GM21529 (cell line): ENCODE measurements around the gene WDFY2.
A peak's percentile ranks its signal among the peaks of the same experiment; 100 is the strongest.

Experiments
- ATAC-seq: cut with Tn5 transposase; IDR thresholded peaks from one replicate; pipeline ENCODE4 v1.9.1; 2021; ENCODE audit not compliant: unreplicated experiment

The WDFY2 gene

DNA sequence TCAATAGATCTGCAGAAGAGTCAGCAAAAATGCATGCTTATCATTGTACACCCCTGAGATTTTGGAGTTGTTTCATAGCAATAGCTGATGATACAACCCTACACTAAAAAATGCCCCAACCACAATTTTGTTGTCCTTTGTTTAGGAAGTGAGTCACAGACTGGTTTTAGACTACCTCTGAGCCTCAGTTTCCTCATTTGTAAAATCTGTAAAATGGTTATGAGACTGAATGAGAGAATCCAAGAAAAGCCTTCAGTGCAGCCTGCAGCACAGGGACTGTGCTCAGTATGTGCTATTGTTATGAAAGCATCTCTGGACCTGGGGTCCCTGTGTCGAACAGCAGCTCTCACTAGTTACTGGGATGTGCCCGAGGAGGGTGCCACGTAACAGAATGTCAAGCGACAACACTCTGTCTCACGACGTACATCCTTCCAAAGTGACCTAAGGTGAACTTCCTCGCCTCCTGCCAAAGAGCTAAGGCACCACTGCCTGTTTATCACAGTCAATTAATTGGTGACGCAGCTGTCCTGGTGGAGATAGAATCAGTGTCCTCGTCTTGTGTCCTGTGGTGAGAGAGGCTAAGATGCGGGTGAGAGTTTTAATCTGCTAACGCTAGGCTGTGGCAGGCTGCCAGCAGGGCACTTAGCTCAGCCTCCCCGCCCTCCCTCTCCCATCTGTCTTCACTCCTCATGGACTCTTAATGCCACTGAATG lies 201.6 kb downstream of the WDFY2 start:
- no peak for ATAC-seq

DNA sequence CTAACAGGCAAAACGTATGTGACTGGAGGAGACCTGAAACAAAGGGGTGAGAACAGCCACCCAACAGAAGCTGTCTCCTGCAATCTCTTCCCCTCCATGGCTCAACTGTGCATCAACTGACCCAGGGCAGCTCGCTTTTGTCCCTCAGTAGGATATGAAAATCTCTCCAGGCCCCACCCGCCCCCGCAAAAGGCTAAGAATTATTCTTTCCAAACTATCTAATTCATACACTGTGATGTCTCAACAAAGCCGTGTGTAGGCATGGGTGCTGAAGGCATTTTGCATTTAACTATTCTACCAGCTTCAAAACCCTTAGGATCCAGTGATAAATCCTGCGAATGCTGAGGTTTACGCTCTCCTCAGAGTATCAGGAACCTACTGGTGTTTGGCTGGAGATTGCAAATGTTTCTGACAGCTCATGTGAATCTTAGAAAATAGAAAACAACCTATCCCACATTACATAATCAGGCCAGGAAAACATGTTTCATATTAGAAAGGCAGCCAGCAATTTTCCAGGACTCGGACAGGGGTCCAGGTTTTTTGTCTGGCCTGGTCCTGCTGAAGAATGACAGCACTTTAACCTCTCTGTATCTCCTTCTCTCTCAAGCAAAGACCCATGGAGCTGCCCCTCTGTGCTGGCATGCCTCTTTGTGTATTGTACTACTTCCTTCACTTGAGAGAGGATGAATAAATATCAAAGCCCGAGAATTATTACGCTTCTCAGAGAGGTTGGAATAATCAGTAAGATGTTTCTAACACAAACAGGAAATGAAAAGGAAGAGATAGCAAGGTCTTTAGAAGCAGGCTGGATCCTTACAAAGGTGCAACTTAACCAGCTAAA lies 202.4 kb downstream of the WDFY2 start:
- ATAC-seq = no peak

DNA sequence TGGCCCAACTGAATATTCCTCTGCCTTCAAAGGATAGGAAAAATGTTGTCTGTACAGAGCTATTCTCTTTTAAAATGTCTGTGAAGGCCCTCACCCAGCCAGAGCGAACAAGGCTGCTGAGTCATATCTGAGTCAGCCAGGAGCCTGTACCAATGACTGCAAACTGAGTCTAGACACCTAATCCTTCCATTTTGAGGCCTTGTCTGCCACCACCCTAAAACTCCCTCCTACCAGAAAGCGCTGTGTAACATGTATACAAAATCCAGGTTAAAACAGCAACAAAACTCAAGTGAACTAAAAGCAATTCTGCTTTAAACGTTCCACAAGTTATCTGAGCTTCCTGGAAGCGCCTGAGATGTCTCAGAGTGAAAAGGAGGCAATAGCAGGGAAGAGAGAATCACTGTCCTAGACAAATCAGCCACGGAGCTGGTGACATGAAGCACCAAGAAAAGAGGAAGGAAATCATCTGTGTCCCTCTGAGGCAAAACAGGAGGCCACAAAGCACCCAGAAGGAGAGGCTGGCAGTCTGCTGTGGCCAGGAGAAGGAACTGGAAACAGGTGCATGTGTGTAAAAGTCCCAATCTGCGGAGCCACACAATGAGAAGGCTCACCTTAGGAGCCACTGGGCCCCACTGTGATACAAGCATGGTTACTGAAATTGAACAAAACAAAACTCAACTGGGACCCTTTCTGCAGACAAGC lies 209.5 kb downstream of the WDFY2 start:
- peak; percentile 70 for ATAC-seq

DNA sequence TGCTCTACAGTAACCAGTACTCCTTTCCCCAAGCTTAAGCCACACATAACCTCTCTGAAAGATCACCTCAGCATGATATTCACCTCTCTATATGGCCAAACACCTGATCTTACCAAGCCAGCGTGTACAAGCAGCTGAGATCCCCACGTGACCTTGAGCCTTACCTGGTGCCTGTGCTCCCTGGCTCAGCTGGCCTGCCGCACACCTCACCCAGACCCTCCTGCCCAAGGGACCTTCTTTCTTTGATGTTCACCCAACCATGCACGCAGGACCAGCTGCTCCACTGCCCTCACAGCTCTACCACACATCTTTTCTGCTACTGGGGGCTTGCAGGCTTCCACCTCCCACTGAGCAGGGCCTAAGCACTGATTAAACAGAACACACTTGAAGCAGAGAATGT lies 210.7 kb downstream of the WDFY2 start:
- no peak for ATAC-seq

DNA sequence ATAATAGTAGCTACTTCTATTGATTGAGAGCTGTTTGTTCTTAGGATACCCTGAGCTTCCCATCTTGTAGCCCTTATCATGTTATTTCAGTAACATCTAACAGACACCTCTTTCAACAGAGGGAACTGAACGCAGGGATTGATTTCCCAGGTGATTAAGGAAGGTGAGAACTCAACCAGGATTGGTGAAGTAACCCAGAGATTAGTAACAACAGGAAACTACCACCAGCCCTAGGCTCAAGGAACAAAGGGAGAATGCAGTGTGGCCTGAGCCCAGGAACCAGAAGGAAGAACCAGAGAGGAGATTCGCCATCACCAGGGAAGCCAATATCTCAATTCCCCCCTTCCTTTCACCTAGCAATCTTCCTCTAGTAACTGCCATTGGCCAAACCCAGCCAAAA lies 211.2 kb downstream of the WDFY2 start:
- ATAC-seq = no peak

DNA sequence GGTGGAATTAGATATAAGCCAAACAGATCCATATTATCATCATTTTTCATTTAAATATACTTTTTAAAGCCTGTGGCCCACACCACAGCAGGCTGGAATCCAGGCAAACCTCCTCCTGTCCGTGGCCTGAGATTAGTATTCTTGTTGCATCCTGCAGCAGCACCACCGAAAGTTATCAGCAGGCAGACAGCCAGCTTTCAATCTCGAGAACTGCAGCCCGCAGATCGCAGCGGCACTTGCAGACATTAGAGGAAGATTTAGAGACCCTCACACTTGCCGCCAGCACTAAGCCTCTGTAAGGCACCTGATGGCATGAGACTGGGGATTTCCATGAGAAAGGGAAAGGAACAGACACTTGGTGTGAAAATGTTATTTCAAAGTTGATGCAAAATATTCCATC lies 212.3 kb downstream of the WDFY2 start:
- no peak for ATAC-seq

DNA sequence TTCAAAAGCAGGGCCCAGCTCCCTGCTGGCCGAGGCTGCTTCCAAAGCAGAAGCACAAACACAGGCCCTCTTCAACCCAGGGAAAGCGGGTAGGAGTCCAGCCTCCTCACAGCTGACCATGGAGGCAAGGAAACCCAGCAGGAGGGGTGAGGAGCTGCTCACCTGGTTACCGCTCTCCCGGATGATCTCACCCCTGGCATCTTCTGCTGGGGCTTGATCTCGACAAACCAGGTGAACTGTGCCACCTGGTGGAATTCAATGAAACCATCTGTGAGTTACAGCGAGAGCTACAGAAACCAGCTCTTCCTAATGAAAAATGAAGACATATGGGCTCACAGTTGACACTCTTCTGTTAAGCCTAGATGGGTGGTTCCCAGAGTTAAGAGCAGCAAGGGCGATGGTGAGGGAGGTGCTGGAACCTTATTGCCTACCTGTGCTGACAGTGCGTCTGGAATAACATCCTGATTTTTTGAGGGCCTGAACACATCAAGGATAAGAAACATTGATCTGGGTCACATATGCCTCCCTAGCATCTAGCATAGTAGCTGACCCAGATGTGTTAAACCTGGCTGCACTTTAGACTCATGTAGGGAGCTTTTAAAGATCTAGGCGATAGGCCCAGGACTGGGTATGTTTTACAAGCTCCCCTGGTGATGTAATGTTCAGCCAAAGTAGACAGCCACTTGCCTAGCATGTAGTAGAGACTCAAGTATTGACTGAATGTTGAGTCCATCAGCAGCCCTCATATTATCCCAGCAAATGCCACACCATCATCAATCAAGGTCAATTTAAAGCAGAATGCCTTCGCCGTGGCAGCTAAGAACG lies 213.6 kb downstream of the WDFY2 start:
- ATAC-seq = peak; percentile 50

DNA sequence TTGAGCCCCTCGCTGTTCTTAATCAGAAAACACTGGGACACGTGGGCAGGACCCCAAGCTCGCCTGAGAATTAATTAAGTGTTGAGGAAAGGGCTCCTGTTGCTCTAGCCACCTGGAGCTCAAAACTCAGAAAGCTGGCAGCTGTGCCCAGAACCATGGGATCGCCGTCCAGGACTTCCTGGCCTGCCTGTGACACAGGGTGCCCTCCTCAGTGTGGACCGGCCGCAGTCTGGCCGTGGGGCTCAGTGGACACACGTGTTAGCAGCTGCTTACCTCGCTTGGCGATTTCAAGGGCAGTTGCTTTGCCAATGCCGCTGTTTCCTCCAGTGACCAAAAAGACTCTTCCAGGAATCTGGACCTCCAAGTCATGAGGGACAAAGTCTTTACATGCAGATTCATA lies 215.0 kb downstream of the WDFY2 start:
- no peak for ATAC-seq

DNA sequence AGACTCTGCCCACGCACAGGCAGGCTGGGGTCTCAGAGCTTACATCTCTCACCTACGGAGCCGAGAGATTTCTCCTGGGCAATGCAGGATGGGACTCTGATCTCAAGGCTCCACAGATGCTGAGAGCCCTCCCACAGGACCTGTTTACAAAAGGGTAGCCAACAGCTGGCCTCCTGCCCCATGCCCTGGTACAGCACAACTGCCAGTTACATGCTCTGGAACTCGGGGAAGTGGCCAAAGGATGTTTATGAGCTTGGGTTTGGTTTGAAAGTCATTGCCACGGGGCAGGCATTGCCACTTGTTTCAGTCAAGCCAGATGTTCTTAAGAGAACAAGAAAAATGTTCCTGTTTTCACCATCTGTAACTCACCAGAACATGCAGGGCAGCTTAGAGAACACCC lies 216.2 kb downstream of the WDFY2 start:
- no peak for ATAC-seq

DNA sequence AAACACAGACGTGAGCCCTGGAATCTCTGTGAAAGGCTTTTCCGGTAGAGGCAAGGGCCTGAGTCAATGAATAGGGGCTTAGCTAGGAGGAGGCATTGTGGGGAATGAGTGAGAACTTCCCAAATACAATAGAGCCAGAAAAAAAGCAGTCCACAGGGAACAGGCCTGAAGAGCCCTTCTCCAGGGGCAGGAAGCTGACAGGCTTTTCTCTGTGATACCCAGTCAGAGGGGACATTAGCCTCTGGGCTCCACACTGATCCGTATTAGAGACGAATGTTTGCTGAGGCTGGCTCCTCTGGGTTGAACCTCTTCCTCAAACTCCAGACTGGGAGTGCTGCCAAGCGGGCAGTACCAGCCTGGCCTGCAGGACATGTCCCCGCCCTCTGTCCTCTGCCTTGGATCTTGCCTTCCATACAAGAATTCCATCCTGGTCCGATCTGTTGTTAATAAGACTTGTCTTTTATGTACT lies 217.4 kb downstream of the WDFY2 start:
- ATAC-seq = no peak

DNA sequence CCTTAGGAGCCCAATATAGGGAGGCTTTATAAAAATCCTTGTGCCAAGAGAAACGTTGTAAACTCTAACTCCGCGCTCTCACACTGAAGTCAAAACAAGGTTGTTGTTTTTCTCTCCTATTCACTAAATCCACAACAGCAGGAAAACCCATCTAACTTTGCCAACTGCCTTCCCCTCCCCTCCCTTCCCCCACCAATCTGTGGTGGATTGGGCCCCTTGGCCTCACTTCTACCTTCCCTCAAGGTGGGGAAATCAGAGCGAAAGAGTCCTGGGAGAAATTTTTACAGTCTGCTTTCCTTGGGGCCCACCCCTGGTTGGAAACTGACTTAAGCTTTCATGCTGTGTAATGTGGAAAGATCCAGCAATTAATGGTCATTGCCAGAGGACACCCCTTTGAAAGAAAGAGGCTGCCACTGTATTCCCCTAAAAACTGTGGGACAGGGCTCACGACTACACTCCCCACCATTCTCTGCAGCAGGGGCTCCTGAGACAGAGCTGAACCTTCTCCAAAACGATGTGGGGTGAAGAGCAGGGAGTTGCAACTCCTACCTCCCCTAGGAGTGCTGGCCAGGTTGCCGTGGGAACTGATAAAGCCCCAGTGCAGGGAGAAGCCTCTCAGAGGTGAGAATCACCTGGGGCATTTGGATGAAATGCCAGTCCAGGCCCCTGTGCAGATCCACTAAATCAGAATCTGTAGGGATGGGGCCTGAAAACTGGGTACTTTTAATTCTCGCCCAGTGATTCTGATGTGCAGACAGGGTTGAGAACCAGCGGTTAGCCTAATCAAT lies 218.6 kb downstream of the WDFY2 start:
- ATAC-seq = peak; percentile 1

DNA sequence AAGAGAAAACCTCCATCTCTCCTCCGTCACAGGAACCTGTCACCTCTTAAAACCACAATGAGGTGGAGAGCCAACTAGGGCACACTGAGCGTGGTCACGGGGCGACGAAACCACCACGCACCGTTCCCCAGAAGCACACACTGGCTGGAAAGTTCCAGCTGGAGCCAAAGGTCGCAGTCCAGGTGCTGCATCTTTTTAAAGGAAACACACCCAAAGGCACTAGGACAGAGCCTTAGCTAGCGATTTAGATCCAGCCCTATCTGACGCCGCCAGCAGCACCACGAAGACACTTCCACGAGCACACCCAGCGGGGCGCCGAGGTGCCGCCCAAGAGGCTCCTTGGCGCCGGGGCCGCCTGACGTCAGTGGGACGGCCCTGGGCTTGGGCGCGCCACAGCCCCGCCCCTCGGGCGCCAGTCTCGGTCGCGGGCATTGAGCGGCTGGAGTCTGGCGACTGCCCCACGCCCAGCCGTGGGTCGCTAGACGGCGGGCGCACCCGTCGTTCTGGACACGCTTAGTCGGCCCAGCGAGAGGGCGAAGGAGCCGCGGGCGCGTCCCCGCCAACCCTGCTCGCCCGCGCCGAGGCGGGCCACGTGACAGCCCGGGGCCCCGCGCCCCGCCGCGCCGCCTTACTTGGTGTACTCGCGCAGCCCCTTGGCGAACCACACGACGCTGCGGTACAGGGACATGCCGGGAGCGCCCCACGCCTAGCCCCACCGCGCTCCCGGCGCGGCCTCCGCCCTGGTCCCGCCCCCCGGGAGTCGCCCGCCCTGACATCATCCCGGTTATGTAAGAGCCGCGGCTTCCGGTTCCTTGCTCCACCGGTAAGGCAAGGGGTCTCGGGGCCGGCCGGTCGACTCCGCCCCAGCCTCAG lies 219.4 kb downstream of the WDFY2 start, which contains the start of gene DHRS12:
DHRS12 (minus strand) TSS at position 742 of the 873 bp plus-strand sequence. CDS start 4,504 bp downstream, outside the sequence.
- peak; percentile 89 for ATAC-seq

DNA sequence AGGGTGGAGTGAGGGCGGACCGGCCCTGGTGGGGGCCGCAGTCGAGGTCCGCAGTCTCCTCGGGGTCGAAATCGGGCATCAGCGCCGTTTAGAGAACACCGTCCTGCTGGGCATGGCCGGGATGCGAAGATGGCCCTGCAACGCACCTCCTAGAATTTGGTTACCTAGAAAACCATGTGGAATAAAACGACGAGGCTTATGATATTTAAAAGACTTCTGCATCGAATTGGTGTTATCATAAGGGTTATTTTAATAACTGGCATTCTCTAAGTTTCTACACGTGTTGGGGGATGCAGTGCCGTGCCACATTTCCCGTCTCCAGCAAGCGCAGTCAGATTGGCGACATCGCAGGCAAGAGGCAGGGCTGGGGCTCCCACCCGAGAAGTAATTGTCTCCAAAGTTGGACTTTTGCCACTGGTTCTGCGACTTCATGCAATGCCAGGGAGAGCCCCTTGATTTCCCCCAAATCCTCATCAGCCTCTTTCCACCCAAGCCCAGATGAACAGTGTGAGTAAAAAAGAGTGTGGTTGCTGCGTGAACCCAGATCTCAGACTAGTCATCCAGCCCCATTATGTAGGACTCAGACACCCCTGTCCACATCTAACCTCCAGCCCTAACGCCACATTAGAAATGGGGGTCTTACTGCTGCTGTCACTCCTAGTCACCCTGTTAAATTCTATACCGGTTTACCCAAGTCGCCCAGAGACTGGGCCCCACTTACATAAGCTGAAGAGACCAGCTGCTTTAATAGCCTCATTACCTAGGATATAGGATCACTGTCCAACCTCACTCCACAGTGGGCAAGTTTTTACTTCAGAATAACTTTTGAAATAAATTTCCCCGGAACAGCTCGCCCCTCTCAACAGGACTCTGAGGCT lies 220.3 kb downstream of the WDFY2 start:
- ATAC-seq = peak; percentile 4

DNA sequence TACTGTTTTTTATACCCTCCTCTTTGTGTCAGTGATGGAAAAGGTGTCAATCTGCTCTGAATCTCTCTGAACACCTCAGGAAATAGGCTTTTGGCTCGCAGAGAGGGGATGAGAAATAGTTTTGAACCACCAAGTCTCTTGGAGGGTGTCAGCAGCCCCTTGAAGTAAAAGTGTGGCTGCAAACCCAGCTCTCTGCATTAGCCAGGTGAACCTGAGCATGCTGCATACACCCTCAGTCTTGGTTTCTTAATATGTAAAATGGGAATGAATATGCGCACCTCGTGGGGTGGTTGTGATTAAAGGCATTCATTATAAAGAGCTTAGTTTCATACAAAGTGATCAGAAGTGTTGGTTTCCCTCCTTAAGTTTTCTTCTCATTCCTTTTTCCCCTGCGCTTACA lies 221.1 kb downstream of the WDFY2 start:
- no peak for ATAC-seq

DNA sequence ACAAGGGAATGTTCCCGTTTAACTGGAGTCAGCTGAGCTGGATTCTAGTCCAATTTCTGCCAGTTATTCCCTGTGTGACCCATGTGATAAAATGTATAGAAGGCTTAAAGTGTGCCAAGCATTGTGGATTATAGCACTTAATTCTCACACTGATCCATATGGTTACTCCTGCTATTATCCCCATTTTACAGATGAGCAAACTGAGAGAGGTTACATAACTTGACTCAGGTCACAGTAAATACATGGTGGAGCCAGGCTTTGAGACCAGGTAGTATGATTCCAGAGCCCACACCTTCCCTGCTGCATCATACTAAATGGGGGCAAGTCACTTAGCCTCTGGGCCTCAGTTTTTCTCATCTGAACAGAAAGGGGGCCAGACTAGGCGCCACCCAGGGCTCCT lies 221.7 kb downstream of the WDFY2 start:
- no peak for ATAC-seq

DNA sequence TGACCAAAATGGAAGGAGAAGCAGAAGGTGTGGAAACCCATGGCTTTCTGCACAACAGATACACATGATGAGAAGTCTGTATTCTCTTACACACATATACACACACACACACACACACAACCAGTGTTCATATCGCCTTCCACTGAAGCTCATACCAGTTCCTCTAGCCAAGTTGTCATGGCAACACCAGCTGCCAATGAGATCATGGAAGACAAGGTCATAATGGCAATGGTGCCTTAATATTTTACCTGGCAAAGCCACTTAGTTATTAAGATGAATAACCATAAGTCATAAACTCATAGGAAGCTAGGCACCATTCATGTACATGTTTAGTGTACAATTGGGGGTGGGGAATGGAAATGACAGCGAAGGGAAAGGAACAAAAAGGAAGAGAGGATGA lies 222.3 kb downstream of the WDFY2 start:
- no peak for ATAC-seq

DNA sequence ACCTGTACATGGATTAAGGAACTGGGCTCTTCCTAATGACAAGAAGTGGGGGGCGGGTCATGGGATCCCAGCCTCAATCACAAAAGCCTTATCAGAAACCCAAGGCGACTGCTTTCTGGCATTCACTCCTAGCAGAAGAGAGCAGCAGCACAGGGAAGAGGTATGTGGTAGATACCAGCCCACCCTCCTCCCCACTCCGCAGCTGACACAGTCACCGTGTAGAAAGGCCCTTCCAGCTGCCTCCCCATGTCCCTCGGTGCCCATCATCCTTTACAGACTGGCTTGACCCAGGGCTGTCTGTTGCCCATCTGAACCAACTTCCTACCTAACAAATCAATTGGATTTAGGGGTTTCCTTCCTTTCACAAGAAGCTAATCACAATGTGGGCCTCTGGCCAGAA lies 222.8 kb downstream of the WDFY2 start:
- no peak for ATAC-seq

DNA sequence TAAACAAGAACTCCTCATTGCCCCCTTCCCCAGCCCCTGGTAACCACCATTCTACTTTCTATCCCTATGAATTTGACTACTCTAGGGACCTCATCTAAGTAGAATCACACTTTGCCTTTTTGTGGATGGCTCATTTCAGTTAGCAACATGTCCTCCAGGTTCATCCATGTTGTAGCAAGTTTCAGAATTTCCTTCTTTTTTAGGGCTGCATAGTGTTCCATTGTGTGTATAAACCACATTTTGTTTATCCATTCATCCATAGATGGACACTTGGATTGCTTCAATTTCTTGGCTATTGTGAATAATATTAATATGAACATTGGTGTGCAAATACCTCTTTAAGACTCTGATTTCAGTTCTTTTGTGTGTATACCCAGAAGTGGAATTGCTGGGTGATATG lies 224.5 kb downstream of the WDFY2 start:
- no peak for ATAC-seq
